ENCODE measurements around the gene SUN1. TPM values are rescaled to one million over a fixed set of nuclear protein-coding genes. Genes with fewer than 3 reads are reported as not detected.
A peak's percentile ranks its signal among the peaks of the same experiment; 100 is the strongest.
"Not testable (repeated sequence)": the region's sequence is repeated elsewhere in the genome, so short reads cannot be mapped to it uniquely, and the experiment has no call there.

Gene SUN1
- total and polyA plus RNA-seq, 5 donors = 86.9 to 163 (median 139) TPM

GRCh38 chr7:847728-848127, 15.5 kb downstream of the SUN1 start:
- ATAC-seq; DNase-seq; H3K27ac ChIP-seq (ENCODE audit: low read length); H3K4me1 ChIP-seq (ENCODE audit: control insufficient read depth, insufficient read depth, low read length); H3K9me3 ChIP-seq (ENCODE audit: control insufficient read depth, low read length); H3K27me3 ChIP-seq (ENCODE audit: control insufficient read depth, insufficient read depth); intact Hi-C loops (cut with DNase I); H3K4me3 ChIP-seq (ENCODE audit: low read length): not testable (repeated sequence)
- WGBS = 95% methylated on average over 21 of the region's 28 CpGs

- Histone ChIP-seq H3K4me3 (ENCODE audit: low read length) (no peak overlapping the region), H3K27me3 (ENCODE audit: control insufficient read depth, insufficient read depth) (no peaks in the 10 kb centered on the region), H3K27ac (ENCODE audit: low read length) (no peak overlapping the region), H3K4me1 (ENCODE audit: control insufficient read depth, insufficient read depth, low read length) (no peaks in the 10 kb centered on the region), H3K9me3 (ENCODE audit: control insufficient read depth, low read length) (no peaks in the 10 kb centered on the region)
- intact Hi-C loops (cut with DNase I) = no loop called here
- ATAC-seq (peak in 1 of 2 donors; percentile 11), DNase-seq (no peak)
- WGBS = 89% methylated on average over 14 of the region's 14 CpGs
Measured at GRCh38 chr7:849145-849544, 16.9 kb downstream of the SUN1 start.

GRCh38 chr7:849781-850180, 17.5 kb downstream of the SUN1 start:
- 74% methylated on average over 19 of the region's 19 CpGs for WGBS
- no peak for ATAC-seq
- H3K27ac ChIP-seq (ENCODE audit: low read length) = no peak overlapping the region
- H3K27me3 ChIP-seq (ENCODE audit: control insufficient read depth, insufficient read depth) = no peaks in the 10 kb centered on the region
- DNase-seq = no peak
- H3K4me3 ChIP-seq (ENCODE audit: low read length) = no peak overlapping the region
- H3K4me1 ChIP-seq (ENCODE audit: control insufficient read depth, insufficient read depth, low read length) = no peaks in the 10 kb centered on the region
- intact Hi-C loops (cut with DNase I) = no loop called here
- H3K9me3 ChIP-seq (ENCODE audit: control insufficient read depth, low read length) = no peaks in the 10 kb centered on the region

- DNase-seq (peak in 1 of 3 donors; percentile 28), ATAC-seq (no peak)
- WGBS = 83% methylated on average over 14 of the region's 14 CpGs
- H3K9me3 ChIP-seq (ENCODE audit: control insufficient read depth, low read length) = no peaks in the 10 kb centered on the region
- H3K4me1 ChIP-seq (ENCODE audit: control insufficient read depth, insufficient read depth, low read length) = no peaks in the 10 kb centered on the region
- H3K4me3 ChIP-seq (ENCODE audit: low read length) = no peak overlapping the region
- no peaks in the 10 kb centered on the region for H3K27me3 ChIP-seq (ENCODE audit: control insufficient read depth, insufficient read depth)
- no peak overlapping the region for H3K27ac ChIP-seq (ENCODE audit: low read length)
- intact Hi-C loops (cut with DNase I) = no loop called here
Measured at GRCh38 chr7:851204-851603, 18.9 kb downstream of the SUN1 start.

GRCh38 chr7:853366-854117, 21.3 kb downstream of the SUN1 start:
- Histone ChIP-seq H3K4me1 (ENCODE audit: control insufficient read depth, insufficient read depth, low read length) (no peaks in the 10 kb centered on the region), H3K27ac (ENCODE audit: low read length) (no peak overlapping the region), H3K9me3 (ENCODE audit: control insufficient read depth, low read length) (no peaks in the 10 kb centered on the region), H3K27me3 (ENCODE audit: control insufficient read depth, insufficient read depth) (no peaks in the 10 kb centered on the region), H3K4me3 (ENCODE audit: low read length) (no peak overlapping the region)
- DNase-seq = peak in 1 of 3 donors; percentile 37
- intact Hi-C loops (cut with DNase I) = no loop called here
- ATAC-seq = no peak
- WGBS = 89% methylated on average over 33 of the region's 33 CpGs

- no peaks in the 10 kb centered on the region for H3K9me3 ChIP-seq (ENCODE audit: control insufficient read depth, low read length)
- DNase-seq (peak in 1 of 3 donors; percentile 38), ATAC-seq (no peak)
- 91% methylated on average over 32 of the region's 32 CpGs for WGBS
- intact Hi-C loops (cut with DNase I) = no loop called here
- no peaks in the 10 kb centered on the region for H3K4me1 ChIP-seq (ENCODE audit: control insufficient read depth, insufficient read depth, low read length)
- H3K27me3 ChIP-seq (ENCODE audit: control insufficient read depth, insufficient read depth) = no peaks in the 10 kb centered on the region
- no peak overlapping the region for H3K4me3 ChIP-seq (ENCODE audit: low read length)
- H3K27ac ChIP-seq (ENCODE audit: low read length) = no peak overlapping the region
Measured at GRCh38 chr7:854118-854775, 22.0 kb downstream of the SUN1 start.

GRCh38 chr7:855686-856369, 23.6 kb downstream of the SUN1 start:
- H3K27me3 ChIP-seq (ENCODE audit: control insufficient read depth, insufficient read depth) = no peaks in the 10 kb centered on the region
- H3K27ac ChIP-seq (ENCODE audit: low read length) = no peak overlapping the region
- intact Hi-C loops (cut with DNase I) = no loop called here
- H3K4me1 ChIP-seq (ENCODE audit: control insufficient read depth, insufficient read depth, low read length) = no peaks in the 10 kb centered on the region
- H3K9me3 ChIP-seq (ENCODE audit: control insufficient read depth, low read length) = no peaks in the 10 kb centered on the region
- WGBS = 94% methylated on average over 29 of the region's 29 CpGs
- DNase-seq (peak in 1 of 3 donors; percentile 42), ATAC-seq (peak in 1 of 2 donors; percentile 12)
- H3K4me3 ChIP-seq (ENCODE audit: low read length) = no peak overlapping the region

GRCh38 chr7:856444-857095, 24.3 kb downstream of the SUN1 start:
- intact Hi-C loops (cut with DNase I) = no loop called here
- 89% methylated on average over 30 of the region's 30 CpGs for WGBS
- Histone ChIP-seq H3K27me3 (ENCODE audit: control insufficient read depth, insufficient read depth) (no peaks in the 10 kb centered on the region), H3K27ac (ENCODE audit: low read length) (no peak overlapping the region), H3K4me1 (ENCODE audit: control insufficient read depth, insufficient read depth, low read length) (no peaks in the 10 kb centered on the region), H3K4me3 (ENCODE audit: low read length) (no peak overlapping the region), H3K9me3 (ENCODE audit: control insufficient read depth, low read length) (no peaks in the 10 kb centered on the region)
- DNase-seq (peak in 1 of 3 donors; percentile 34), ATAC-seq (peak in 1 of 2 donors; percentile 6)

GRCh38 chr7:857661-858060, 25.4 kb downstream of the SUN1 start:
- 82% methylated on average over 9 of the region's 9 CpGs for WGBS
- ATAC-seq = no peak
- no peaks in the 10 kb centered on the region for H3K9me3 ChIP-seq (ENCODE audit: control insufficient read depth, low read length)
- H3K27ac ChIP-seq (ENCODE audit: low read length) = no peak overlapping the region
- no peak overlapping the region for H3K4me3 ChIP-seq (ENCODE audit: low read length)
- intact Hi-C loops (cut with DNase I) = no loop called here
- no peaks in the 10 kb centered on the region for H3K4me1 ChIP-seq (ENCODE audit: control insufficient read depth, insufficient read depth, low read length)
- H3K27me3 ChIP-seq (ENCODE audit: control insufficient read depth, insufficient read depth) = no peaks in the 10 kb centered on the region
- peak in 1 of 3 donors; percentile 12 for DNase-seq

- H3K27me3 ChIP-seq (ENCODE audit: control insufficient read depth, insufficient read depth) = no peaks in the 10 kb centered on the region
- H3K9me3 ChIP-seq (ENCODE audit: control insufficient read depth, low read length) = no peaks in the 10 kb centered on the region
- H3K4me3 ChIP-seq (ENCODE audit: low read length) = no peak overlapping the region
- H3K27ac ChIP-seq (ENCODE audit: low read length) = no peak overlapping the region
- no peaks in the 10 kb centered on the region for H3K4me1 ChIP-seq (ENCODE audit: control insufficient read depth, insufficient read depth, low read length)
- 75% methylated on average over 16 of the region's 16 CpGs for WGBS
- intact Hi-C loops (cut with DNase I) = no loop called here
- DNase-seq = no peak
- peak in 1 of 2 donors; percentile 17 for ATAC-seq
Measured at GRCh38 chr7:859359-860030, 27.2 kb downstream of the SUN1 start.

Data from right cardiac atrium (tissue), 5 donors.